HCT116 (cell line): ENCODE data around the gene HSPG2. TPM values are rescaled to one million over a fixed set of nuclear protein-coding genes. Genes with fewer than 3 reads are reported as not detected.

Experiments
- ATAC-seq: fragments of 200-7000 bp; cut with Tn5 transposase; 2 replicates; pipeline ENCODE4 v1.9.1; 2020; ENCODE audit warnings: mild to moderate bottlenecking, moderate library complexity
- BruUV-seq: library from RNA; stranded (reverse); fragments of 400-500 nt; replicated peaks from 2 replicates; lab custom pipeline; 2021; lab: Mats Ljungman, UMichigan
- CTCF ChIA-PET: fragments of 300-600 bp; sonication (Branson Sonifier 250); formaldehyde crosslinking; loops from one replicate; lab custom pipeline; 2021; ENCODE audit warnings: antibody characterized with exemption; lab: Charles Lee
- POLR2A ChIA-PET: fragments of 300-600, 350-600 bp; sonication (Branson Sonifier 250); formaldehyde crosslinking; loops from one replicate; lab custom pipeline; 2021; ENCODE audit warnings: antibody characterized with exemption; lab: Charles Lee
- RAD21 ChIA-PET, 2 experiments: fragments of 300-600 bp; sonication (Branson Sonifier 250); formaldehyde crosslinking; loops; one replicate each; lab custom pipeline; 2023; ENCODE audit warnings: low total read pairs in 2 of 2; ENCODE audit not compliant: uncharacterized antibody in 2 of 2, unreplicated experiment in 2 of 2, low non-redundant PET in 1 of 2; lab: Charles Lee
- DNase-seq: peaks from one replicate; pipeline ENCODE4 v3.0.0-alpha.2; 2010; ENCODE audit warnings: low read depth, low spot score
- H2AFZ ChIP-seq: fragments of 200-600 bp; shearing (Covaris generic), sonication (generic); 2 replicates; pipeline ENCODE4 v1.6.1; 2017; ENCODE audit warnings: low read depth, mixed run types, mixed read lengths, antibody characterized with exemption, low read length; ENCODE audit not compliant: poor library complexity, severe bottlenecking
- H3K27ac ChIP-seq: 2 replicates; pipeline ENCODE4 v1.5.1; 2012; ENCODE audit warnings: low read depth, low read length
- H3K27me3 ChIP-seq: fragments of 200-600 bp; sonication (generic); 2 replicates; pipeline ENCODE4 v1.6.1; 2016; ENCODE audit warnings: mixed run types, low read length, mixed read lengths; ENCODE audit not compliant: insufficient read depth
- H3K36me3 ChIP-seq, 2 experiments: fragments of 200-500 bp in 1 of 2; fragments of 200-600 bp in 1 of 2; sonication (Bioruptor generic) in 1 of 2; sonication (generic) in 1 of 2; 2 replicates each; pipeline versions ENCODE4 v1.5.1 to v1.6.1; 2014 to 2016; ENCODE audit warnings: low read length in 2 of 2, inconsistent platforms in 1 of 2, mixed read lengths in 1 of 2, mixed run types in 1 of 2; ENCODE audit not compliant: insufficient read depth in 2 of 2, control insufficient read depth in 1 of 2
- H3K4me1 ChIP-seq, 2 experiments: fragments of 200-600 bp in 1 of 2; sonication (generic) in 1 of 2; 2 replicates each; pipeline versions ENCODE4 v1.5.1 to v1.6.1; 2012 to 2017; ENCODE audit warnings: low read length in 2 of 2, inconsistent platforms in 1 of 2, mild to moderate bottlenecking in 1 of 2, mixed read lengths in 1 of 2, mixed run types in 1 of 2, moderate library complexity in 1 of 2; ENCODE audit not compliant: insufficient read depth in 2 of 2, control insufficient read depth in 1 of 2
- H3K4me2 ChIP-seq: fragments of 200-600 bp; sonication (generic); 2 replicates; pipeline ENCODE4 v1.6.1; 2017; ENCODE audit warnings: mixed run types, low read length, mixed read lengths
- H3K4me3 ChIP-seq, 2 experiments: fragments of 200-600 bp in 1 of 2; sonication (generic) in 1 of 2; replicated peaks in 1 of 2; 2 replicates each; pipeline ENCODE4 v1.5.1; 2011 to 2016; ENCODE audit warnings: low read length in 2 of 2, control low read depth in 1 of 2, low read depth in 1 of 2, mild to moderate bottlenecking in 1 of 2, mixed read lengths in 1 of 2, mixed run types in 1 of 2
- H3K79me2 ChIP-seq: fragments of 200-600 bp; sonication (generic); 2 replicates; pipeline ENCODE4 v1.6.1; 2017; ENCODE audit warnings: mild to moderate bottlenecking, mixed run types, low read length, moderate library complexity, mixed read lengths; ENCODE audit not compliant: insufficient read depth
- H3K9ac ChIP-seq: fragments of 200-600 bp; sonication (generic); 2 replicates; pipeline ENCODE4 v1.6.1; 2016; ENCODE audit warnings: low read length, mixed read lengths
- H3K9me2 ChIP-seq: fragments of 200-600 bp; sonication (generic), shearing (Covaris generic); 2 replicates; pipeline ENCODE4 v1.6.1; 2017; ENCODE audit warnings: mixed run types, mild to moderate bottlenecking, moderate library complexity; ENCODE audit not compliant: insufficient read depth
- H3K9me3 ChIP-seq, 2 experiments: fragments of 200-500 bp in 1 of 2; fragments of 200-600 bp in 1 of 2; sonication (Bioruptor generic) in 1 of 2; sonication (generic) in 1 of 2; 2 replicates each; pipeline ENCODE4 v1.6.1; 2014 to 2017; ENCODE audit warnings: low read length in 2 of 2, mixed read lengths in 2 of 2, inconsistent platforms in 1 of 2, low read depth in 1 of 2, mild to moderate bottlenecking in 1 of 2, mixed run types in 1 of 2, moderate library complexity in 1 of 2; ENCODE audit not compliant: control insufficient read depth in 1 of 2, insufficient read depth in 1 of 2
- H4K20me1 ChIP-seq: fragments of 200-600 bp; sonication (generic), shearing (Covaris generic); 2 replicates; pipeline ENCODE4 v1.6.1; 2017; ENCODE audit warnings: mixed run types, mild to moderate bottlenecking, moderate library complexity; ENCODE audit not compliant: insufficient read depth
- intact Hi-C: fragments of 100-400 bp; cut with micrococcal nuclease; formaldehyde crosslinking; loops from 2 replicates; pipeline ENCODE4 v1.10.0; 2022
- total RNA-seq: library from RNA; stranded (reverse); gene quantifications from one replicate; pipeline ENCODE4 v1.2.1, GENCODE V29; 2021; ENCODE audit not compliant: unreplicated experiment
- TF ChIP-seq, protein P1 (sequence below), 3 experiments: fragments of 200-600 bp in 1 of 3; sonication (generic) in 1 of 3; IDR thresholded peaks in 2 of 3; conservative IDR thresholded peaks in 1 of 3; 2 replicates each; pipeline ENCODE4 v1.5.1; 2012 to 2017; ENCODE audit warnings: low read depth in 2 of 3, low read length in 2 of 3, antibody characterized with exemption in 1 of 3, borderline replicate concordance in 1 of 3, control low read depth in 1 of 3, mild to moderate bottlenecking in 1 of 3, mixed read lengths in 1 of 3, mixed run types in 1 of 3, moderate library complexity in 1 of 3; ENCODE audit not compliant: insufficient read depth in 1 of 3
- TF ChIP-seq, protein P2 (sequence below): IDR thresholded peaks from 2 replicates; pipeline ENCODE4 v1.6.1; 2012; ENCODE audit warnings: low read depth

HSPG2 gene
- total RNA-seq, 1 experiment from 2014 or later, result 55.7 TPM

DNA sequence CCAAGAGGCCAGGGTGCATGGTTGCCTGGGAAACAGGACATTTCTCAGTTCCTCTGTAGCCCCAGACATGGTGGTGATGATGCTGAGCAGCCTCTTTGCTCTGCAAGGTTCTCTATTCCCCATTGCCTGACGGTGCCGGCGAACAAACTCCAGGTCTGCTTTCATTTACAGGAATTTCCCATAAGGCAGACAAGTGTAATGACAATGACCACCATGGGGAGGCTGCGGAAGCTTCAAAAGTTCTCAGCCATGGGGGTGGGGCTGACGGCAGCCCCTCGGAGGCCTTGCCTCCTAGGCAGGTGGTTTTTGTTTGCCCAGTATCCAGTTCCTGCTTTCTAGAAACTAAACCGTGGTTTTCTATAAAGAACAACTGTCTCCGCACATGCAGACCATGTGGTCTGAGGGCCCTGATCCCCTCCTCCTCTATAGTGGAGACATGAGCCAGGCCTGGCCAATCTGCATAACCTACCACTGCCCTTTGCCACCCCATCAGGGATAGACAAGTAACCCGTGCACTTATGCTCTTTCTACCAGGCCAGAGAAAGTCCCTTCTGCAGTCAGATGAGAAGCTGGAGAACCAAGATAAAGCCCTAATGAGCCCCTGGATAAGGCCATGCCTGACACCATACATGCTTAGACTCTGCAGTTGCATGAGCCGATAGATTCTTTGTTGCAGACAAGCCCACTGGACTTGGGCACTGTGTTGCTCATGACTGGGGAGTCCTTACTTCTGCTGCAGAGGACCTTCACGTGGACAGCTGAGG, 71.0 kb downstream of the HSPG2 start:
- Histone ChIP-seq H4K20me1 (no peaks in the 10 kb centered on the region), H3K4me2 (no peak overlapping the region), H3K27me3 (no peaks in the 10 kb centered on the region), H3K27ac (no peak overlapping the region), H2AFZ (no peak overlapping the region), H3K79me2 (no peaks in the 10 kb centered on the region), H3K9me2 (no peaks in the 10 kb centered on the region), H3K4me3 (no peak overlapping the region), H3K9me3 (no peaks in the 10 kb centered on the region), H3K36me3 (no peaks in the 10 kb centered on the region), H3K9ac (no peak overlapping the region), H3K4me1 (peaks cover 19 to 31% of the 10 kb centered on the region in 2 experiments)
- ATAC-seq (no peak), DNase-seq (no peak)
- BruUV-seq, result no TSS peak
- ChIA-PET CTCF (no interaction called here), RAD21 (no interaction called here), POLR2A (no interaction called here)
- TF ChIP-seq, protein P1, sequence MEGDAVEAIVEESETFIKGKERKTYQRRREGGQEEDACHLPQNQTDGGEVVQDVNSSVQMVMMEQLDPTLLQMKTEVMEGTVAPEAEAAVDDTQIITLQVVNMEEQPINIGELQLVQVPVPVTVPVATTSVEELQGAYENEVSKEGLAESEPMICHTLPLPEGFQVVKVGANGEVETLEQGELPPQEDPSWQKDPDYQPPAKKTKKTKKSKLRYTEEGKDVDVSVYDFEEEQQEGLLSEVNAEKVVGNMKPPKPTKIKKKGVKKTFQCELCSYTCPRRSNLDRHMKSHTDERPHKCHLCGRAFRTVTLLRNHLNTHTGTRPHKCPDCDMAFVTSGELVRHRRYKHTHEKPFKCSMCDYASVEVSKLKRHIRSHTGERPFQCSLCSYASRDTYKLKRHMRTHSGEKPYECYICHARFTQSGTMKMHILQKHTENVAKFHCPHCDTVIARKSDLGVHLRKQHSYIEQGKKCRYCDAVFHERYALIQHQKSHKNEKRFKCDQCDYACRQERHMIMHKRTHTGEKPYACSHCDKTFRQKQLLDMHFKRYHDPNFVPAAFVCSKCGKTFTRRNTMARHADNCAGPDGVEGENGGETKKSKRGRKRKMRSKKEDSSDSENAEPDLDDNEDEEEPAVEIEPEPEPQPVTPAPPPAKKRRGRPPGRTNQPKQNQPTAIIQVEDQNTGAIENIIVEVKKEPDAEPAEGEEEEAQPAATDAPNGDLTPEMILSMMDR (IDR thresholded peaks at IDR 0.05 in 2 of 3, conservative IDR thresholded peaks at IDR 0.05 in 1 of 3; ENCODE audit: borderline replicate concordance in 1 of 3, insufficient read depth in 1 of 3, low read depth in 2 of 3, low read length in 2 of 3), result peak in 1 of 3 experiments; percentile 28; a peak in 1 of 6 replicates
- TF ChIP-seq, protein P2, sequence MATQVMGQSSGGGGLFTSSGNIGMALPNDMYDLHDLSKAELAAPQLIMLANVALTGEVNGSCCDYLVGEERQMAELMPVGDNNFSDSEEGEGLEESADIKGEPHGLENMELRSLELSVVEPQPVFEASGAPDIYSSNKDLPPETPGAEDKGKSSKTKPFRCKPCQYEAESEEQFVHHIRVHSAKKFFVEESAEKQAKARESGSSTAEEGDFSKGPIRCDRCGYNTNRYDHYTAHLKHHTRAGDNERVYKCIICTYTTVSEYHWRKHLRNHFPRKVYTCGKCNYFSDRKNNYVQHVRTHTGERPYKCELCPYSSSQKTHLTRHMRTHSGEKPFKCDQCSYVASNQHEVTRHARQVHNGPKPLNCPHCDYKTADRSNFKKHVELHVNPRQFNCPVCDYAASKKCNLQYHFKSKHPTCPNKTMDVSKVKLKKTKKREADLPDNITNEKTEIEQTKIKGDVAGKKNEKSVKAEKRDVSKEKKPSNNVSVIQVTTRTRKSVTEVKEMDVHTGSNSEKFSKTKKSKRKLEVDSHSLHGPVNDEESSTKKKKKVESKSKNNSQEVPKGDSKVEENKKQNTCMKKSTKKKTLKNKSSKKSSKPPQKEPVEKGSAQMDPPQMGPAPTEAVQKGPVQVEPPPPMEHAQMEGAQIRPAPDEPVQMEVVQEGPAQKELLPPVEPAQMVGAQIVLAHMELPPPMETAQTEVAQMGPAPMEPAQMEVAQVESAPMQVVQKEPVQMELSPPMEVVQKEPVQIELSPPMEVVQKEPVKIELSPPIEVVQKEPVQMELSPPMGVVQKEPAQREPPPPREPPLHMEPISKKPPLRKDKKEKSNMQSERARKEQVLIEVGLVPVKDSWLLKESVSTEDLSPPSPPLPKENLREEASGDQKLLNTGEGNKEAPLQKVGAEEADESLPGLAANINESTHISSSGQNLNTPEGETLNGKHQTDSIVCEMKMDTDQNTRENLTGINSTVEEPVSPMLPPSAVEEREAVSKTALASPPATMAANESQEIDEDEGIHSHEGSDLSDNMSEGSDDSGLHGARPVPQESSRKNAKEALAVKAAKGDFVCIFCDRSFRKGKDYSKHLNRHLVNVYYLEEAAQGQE, result no peak
- intact Hi-C loops, result no loop called here
